SK-N-SH treated with all-trans-retinoic acid at 6 μM for 48 hours (cell line): ENCODE measurements around the gene NDOR1.

Experiments used
- ATAC-seq: fragments of 200-7000 bp; cut with Tn5 transposase; 3 replicates; pipeline ENCODE4 v1.9.1; 2020; ENCODE audit warnings: mild to moderate bottlenecking, moderate library complexity
- ARNTL ChIP-seq: fragments of 450-650 bp; formaldehyde crosslinking; IDR thresholded peaks from 2 replicates; pipeline ENCODE4 v1.5.0; 2020; ENCODE audit warnings: low read depth, mild to moderate bottlenecking, moderate library complexity, borderline replicate concordance
- BACH2 ChIP-seq: fragments of 250-450 bp; sonication (Bioruptor Pico); IDR thresholded peaks from 2 replicates; pipeline ENCODE4 v1.9.0; 2021; ENCODE audit warnings: mild to moderate bottlenecking, borderline replicate concordance
- CSDC2 ChIP-seq: fragments of 250-450 bp; sonication (Bioruptor Pico); IDR thresholded peaks from 2 replicates; pipeline ENCODE4 v1.5.0; 2020; ENCODE audit warnings: mild to moderate bottlenecking, moderate library complexity
- CSRNP3 ChIP-seq: fragments of 250-450 bp; sonication (Bioruptor Pico); IDR thresholded peaks from 2 replicates; pipeline ENCODE4 v1.5.1; 2021; ENCODE audit warnings: mild to moderate bottlenecking, moderate library complexity
- ESRRG ChIP-seq: fragments of 250-450 bp; sonication (Bioruptor Pico); IDR thresholded peaks from 2 replicates; pipeline ENCODE4 v1.6.1; 2021; ENCODE audit warnings: mild to moderate bottlenecking
- GLIS3 ChIP-seq: fragments of 250-450 bp; sonication (Bioruptor Pico); IDR thresholded peaks from 2 replicates; pipeline ENCODE4 v1.5.0; 2020; ENCODE audit warnings: mild to moderate bottlenecking, moderate library complexity
- ISL1 ChIP-seq: fragments of 250-450 bp; sonication (Bioruptor Pico); IDR thresholded peaks from 2 replicates; pipeline ENCODE4 v2.1.2; 2022; ENCODE audit warnings: mild to moderate bottlenecking, moderate library complexity
- OSR1 ChIP-seq: fragments of 250-450 bp; sonication (Bioruptor Pico); IDR thresholded peaks from 2 replicates; pipeline ENCODE4 v1.8.0; 2022; ENCODE audit warnings: moderate library complexity, mild to moderate bottlenecking, inconsistent platforms
- PATZ1 ChIP-seq: fragments of 250-450 bp; sonication (Bioruptor Pico); IDR thresholded peaks from 2 replicates; pipeline ENCODE4 v1.8.0; 2020; ENCODE audit warnings: mild to moderate bottlenecking, moderate library complexity, borderline replicate concordance
- POU6F1 ChIP-seq: fragments of 250-450 bp; sonication (Bioruptor Pico); IDR thresholded peaks from 2 replicates; pipeline ENCODE4 v1.8.0; 2021; ENCODE audit warnings: low read depth, mild to moderate bottlenecking, moderate library complexity, borderline replicate concordance
- PPARA ChIP-seq: fragments of 250-450 bp; sonication (Bioruptor Pico); IDR thresholded peaks from 2 replicates; pipeline ENCODE4 v1.5.0; 2020; ENCODE audit warnings: mild to moderate bottlenecking, borderline replicate concordance
- RARB ChIP-seq: fragments of 250-450 bp; sonication (Bioruptor Pico); IDR thresholded peaks from 2 replicates; pipeline ENCODE4 v1.8.0; 2021; ENCODE audit warnings: mild to moderate bottlenecking, moderate library complexity
- SNAI2 ChIP-seq: fragments of 250-450 bp; sonication (Bioruptor Pico); IDR thresholded peaks from 2 replicates; pipeline ENCODE4 v1.5.0; 2020; ENCODE audit warnings: mild to moderate bottlenecking, moderate library complexity
- TCF4 ChIP-seq: fragments of 250-450 bp; sonication (Bioruptor Pico); IDR thresholded peaks from 2 replicates; pipeline ENCODE4 v1.8.0; 2021; ENCODE audit warnings: mild to moderate bottlenecking, moderate library complexity, borderline replicate concordance
- TOX ChIP-seq: fragments of 250-450 bp; sonication (Bioruptor Pico); IDR thresholded peaks from 2 replicates; pipeline ENCODE4 v1.8.0; 2021; ENCODE audit warnings: mild to moderate bottlenecking, moderate library complexity, borderline replicate concordance
- TSHZ2 ChIP-seq: fragments of 250-450 bp; sonication (Bioruptor Pico); IDR thresholded peaks from 2 replicates; pipeline ENCODE4 v1.5.0; 2020; ENCODE audit warnings: mild to moderate bottlenecking, moderate library complexity
- ZC3H10 ChIP-seq: fragments of 250-450 bp; sonication (Bioruptor Pico); IDR thresholded peaks from 2 replicates; pipeline ENCODE4 v1.5.1; 2021; ENCODE audit warnings: mild to moderate bottlenecking, moderate library complexity
- ZFP3 ChIP-seq: fragments of 250-450 bp; sonication (Bioruptor Pico); IDR thresholded peaks from 2 replicates; pipeline ENCODE4 v1.5.0; 2020; ENCODE audit warnings: mild to moderate bottlenecking, moderate library complexity
- ZNF70 ChIP-seq: fragments of 450-650 bp; formaldehyde crosslinking; IDR thresholded peaks from 2 replicates; pipeline ENCODE4 v1.5.0; 2020; ENCODE audit warnings: mild to moderate bottlenecking, moderate library complexity

Gene NDOR1

GRCh38 chr9:137218754-137219271, 13.3 kb downstream of the NDOR1 start:
- ATAC-seq: no peak
- TF ChIP-seq TSHZ2 (no peak), SNAI2 (CRISPR knock-in tag) (no peak), BACH2 (CRISPR knock-in tag) (no peak), ZNF70 (no peak), CSRNP3 (no peak), ZC3H10 (no peak), PATZ1 (no peak), RARB (CRISPR knock-in tag) (no peak), TCF4 (CRISPR knock-in tag) (no peak), ZFP3 (no peak), ESRRG (CRISPR knock-in tag) (no peak), CSDC2 (CRISPR knock-in tag) (no peak), ISL1 (no peak), TOX (no peak), ARNTL (CRISPR knock-in tag) (no peak)
- TF ChIP-seq, all 23 proteins: peak for 0

- ATAC-seq: no peak
These were observed 14.3 kb downstream of the NDOR1 start for GRCh38 chr9:137219757-137220316.

GRCh38 chr9:137220317-137221094, 15.0 kb downstream of the NDOR1 start:
- TF ChIP-seq TSHZ2 (no peak), OSR1 (no peak), TOX (no peak), ESRRG (CRISPR knock-in tag) (no peak), PPARA (CRISPR knock-in tag) (no peak), ARNTL (CRISPR knock-in tag) (no peak), POU6F1 (CRISPR knock-in tag) (no peak), ZFP3 (no peak), GLIS3 (CRISPR knock-in tag) (no peak), CSDC2 (CRISPR knock-in tag) (no peak), TCF4 (CRISPR knock-in tag) (no peak)
- TF ChIP-seq, all 23 proteins: peak for 0
- no peak for ATAC-seq

More at GRCh38 chr9:137219757-137220316, 14.3 kb downstream of the NDOR1 start:
- no peak for TF ChIP-seq ZFP3
